HEK293 (cell line): Measurements from ENCODE around the gene HPSE.

Experiments used
- CTCF ChIA-PET: fragments of 350-600 bp; formaldehyde crosslinking; extraction: SDS; loops from one replicate; lab custom pipeline; 2021; ENCODE audit warnings: antibody characterized with exemption; lab: Yijun Ruan, JAX
- POLR2A ChIA-PET: fragments of 300-600 bp; formaldehyde crosslinking; extraction: SDS; loops from one replicate; lab custom pipeline; 2020; ENCODE audit warnings: antibody characterized with exemption, inconsistent platforms; lab: Yijun Ruan, JAX
- H3K27ac ChIP-seq: fragments of 200-500 bp; sonication (Bioruptor generic); 2 replicates; pipeline ENCODE4 v1.5.1; 2014; ENCODE audit warnings: low read depth, low read length, control low read depth, inconsistent platforms; ENCODE audit errors: extremely low read depth
- H3K36me3 ChIP-seq, 2 experiments: fragments of 200-500 bp in 1 of 2; sonication (Bioruptor generic) in 1 of 2; 1 replicate in 1 of 2; 2 replicates in 1 of 2; pipeline ENCODE4 v1.5.1; 2014 to 2017; ENCODE audit warnings: inconsistent platforms in 2 of 2, low read length in 2 of 2; ENCODE audit not compliant: control insufficient read depth in 2 of 2, insufficient read depth in 1 of 2
- H3K4me1 ChIP-seq: fragments of 200-500 bp; sonication (Bioruptor generic); 2 replicates; pipeline ENCODE4 v1.5.1; 2014; ENCODE audit warnings: mild to moderate bottlenecking, low read length, inconsistent platforms; ENCODE audit not compliant: control insufficient read depth, insufficient read depth
- H3K4me3 ChIP-seq: 2 replicates; pipeline ENCODE4 v1.5.1; 2011; ENCODE audit warnings: low read depth, mild to moderate bottlenecking, control low read depth, low read length, moderate library complexity
- H3K9me3 ChIP-seq: fragments of 200-500 bp; sonication (Bioruptor generic); 2 replicates; pipeline ENCODE4 v1.5.1; 2014; ENCODE audit warnings: low read depth, low read length, inconsistent platforms; ENCODE audit not compliant: control insufficient read depth, insufficient read depth
- AEBP2 ChIP-seq: fragments of 450-650 bp; formaldehyde crosslinking; IDR thresholded peaks from 2 replicates; pipeline ENCODE4 v1.5.1; 2016; ENCODE audit warnings: missing biosample characterization, missing genetic modification characterization, borderline replicate concordance
- BCL6B ChIP-seq: fragments of 450-650 bp; formaldehyde crosslinking; IDR thresholded peaks from 2 replicates; pipeline ENCODE4 v1.5.1; 2017; ENCODE audit warnings: missing biosample characterization, missing genetic modification characterization
- KLF10 ChIP-seq: fragments of 450-650 bp; IDR thresholded peaks from 2 replicates; pipeline ENCODE4 v1.5.1; 2018; ENCODE audit warnings: missing biosample characterization, mild to moderate bottlenecking, missing genetic modification characterization
- KLF8 ChIP-seq: fragments of 450-650 bp; formaldehyde crosslinking; IDR thresholded peaks from 2 replicates; pipeline ENCODE4 v1.5.1; 2016; ENCODE audit warnings: missing biosample characterization, missing genetic modification characterization
- PRDM10 ChIP-seq: fragments of 450-650 bp; formaldehyde crosslinking; IDR thresholded peaks from 2 replicates; pipeline ENCODE4 v1.5.1; 2016; ENCODE audit warnings: missing biosample characterization, missing genetic modification characterization
- TRIM28 ChIP-seq: IDR thresholded peaks from 2 replicates; pipeline ENCODE4 v1.6.1; 2011; ENCODE audit warnings: low read length, control low read depth, borderline replicate concordance
- ZFP3 ChIP-seq: fragments of 450-650 bp; formaldehyde crosslinking; IDR thresholded peaks from 2 replicates; pipeline ENCODE4 v1.5.1; 2016; ENCODE audit warnings: low read depth, missing biosample characterization, missing genetic modification characterization
- ZNF138 ChIP-seq: fragments of 450-650 bp; formaldehyde crosslinking; IDR thresholded peaks from 2 replicates; pipeline ENCODE4 v1.5.1; 2016; ENCODE audit warnings: missing biosample characterization, missing genetic modification characterization, borderline replicate concordance
- ZNF155 ChIP-seq: fragments of 450-650 bp; formaldehyde crosslinking; IDR thresholded peaks from 2 replicates; pipeline ENCODE4 v1.5.1; 2016; ENCODE audit warnings: missing biosample characterization, missing genetic modification characterization
- ZNF169 ChIP-seq: fragments of 450-650 bp; formaldehyde crosslinking; IDR thresholded peaks from 2 replicates; pipeline ENCODE4 v1.5.1; 2016; ENCODE audit warnings: missing biosample characterization, missing genetic modification characterization
- ZNF221 ChIP-seq: fragments of 450-650 bp; formaldehyde crosslinking; IDR thresholded peaks from 2 replicates; pipeline ENCODE4 v1.5.1; 2017; ENCODE audit warnings: missing biosample characterization, missing genetic modification characterization, borderline replicate concordance
- ZNF280D ChIP-seq: fragments of 450-650 bp; formaldehyde crosslinking; IDR thresholded peaks from 2 replicates; pipeline ENCODE4 v1.5.1; 2016; ENCODE audit warnings: missing biosample characterization, missing genetic modification characterization
- ZNF324 ChIP-seq: fragments of 450-650 bp; formaldehyde crosslinking; IDR thresholded peaks from 2 replicates; pipeline ENCODE4 v1.5.1; 2016; ENCODE audit warnings: missing biosample characterization, missing genetic modification characterization
- ZNF433 ChIP-seq: fragments of 450-650 bp; formaldehyde crosslinking; IDR thresholded peaks from 2 replicates; pipeline ENCODE4 v1.5.1; 2016; ENCODE audit warnings: missing biosample characterization, missing genetic modification characterization, low read depth
- ZNF555 ChIP-seq: fragments of 450-650 bp; formaldehyde crosslinking; conservative IDR thresholded peaks from 2 replicates; pipeline ENCODE4 v1.5.1; 2017; ENCODE audit warnings: missing biosample characterization, mild to moderate bottlenecking, missing genetic modification characterization, inconsistent platforms
- ZNF560 ChIP-seq: fragments of 450-650 bp; formaldehyde crosslinking; IDR thresholded peaks from 2 replicates; pipeline ENCODE4 v1.5.1; 2017; ENCODE audit warnings: missing biosample characterization, missing genetic modification characterization, borderline replicate concordance
- ZNF585B ChIP-seq: fragments of 450-650 bp; formaldehyde crosslinking; IDR thresholded peaks from 2 replicates; pipeline ENCODE4 v1.5.1; 2016; ENCODE audit warnings: missing biosample characterization, missing genetic modification characterization
- ZNF621 ChIP-seq: fragments of 450-650 bp; formaldehyde crosslinking; IDR thresholded peaks from 2 replicates; pipeline ENCODE4 v1.5.1; 2017; ENCODE audit warnings: missing biosample characterization, missing genetic modification characterization
- ZNF626 ChIP-seq: fragments of 450-650 bp; sonication (Bioruptor Pico); formaldehyde crosslinking; IDR thresholded peaks from 2 replicates; pipeline ENCODE4 v1.5.1; 2018; ENCODE audit warnings: missing biosample characterization, missing genetic modification characterization, inconsistent platforms
- ZNF677 ChIP-seq: fragments of 450-650 bp; IDR thresholded peaks from 2 replicates; pipeline ENCODE4 v1.5.0; 2018; ENCODE audit warnings: missing biosample characterization, mild to moderate bottlenecking, missing genetic modification characterization, moderate library complexity
- ZNF768 ChIP-seq: fragments of 450-650 bp; formaldehyde crosslinking; IDR thresholded peaks from 2 replicates; pipeline ENCODE4 v1.5.1; 2018; ENCODE audit warnings: missing biosample characterization, mild to moderate bottlenecking, missing genetic modification characterization
- ZNF777 ChIP-seq: fragments of 450-650 bp; formaldehyde crosslinking; IDR thresholded peaks from 2 replicates; pipeline ENCODE4 v1.5.1; 2017; ENCODE audit warnings: missing biosample characterization, missing genetic modification characterization, borderline replicate concordance
- ZNF830 ChIP-seq: fragments of 450-650 bp; IDR thresholded peaks from 2 replicates; pipeline ENCODE4 v1.5.0; 2018; ENCODE audit warnings: missing biosample characterization, missing genetic modification characterization, low read depth, mild to moderate bottlenecking, moderate library complexity
- ZSCAN23 ChIP-seq: fragments of 450-650 bp; formaldehyde crosslinking; IDR thresholded peaks from 2 replicates; pipeline ENCODE4 v1.5.1; 2016; ENCODE audit warnings: missing biosample characterization, missing genetic modification characterization

Gene HPSE

GRCh38 chr4:83382850-83383249 is 48.2 kb upstream of the HPSE start:
- no peaks in the 10 kb centered on the region for H3K36me3 ChIP-seq
- H3K4me1 ChIP-seq, result no peaks in the 10 kb centered on the region
- TF ChIP-seq ZNF768 (tag by site-specific recombination) (no peak), ZFP3 (no peak), AEBP2 (tag by site-specific recombination) (no peak), ZNF155 (tag by site-specific recombination) (no peak), PRDM10 (tag by site-specific recombination) (no peak), ZNF830 (tag by site-specific recombination) (no peak), ZNF621 (no peak), ZNF221 (no peak), ZNF677 (tag by site-specific recombination) (no peak), ZNF324 (tag by site-specific recombination) (no peak), ZNF433 (tag by site-specific recombination) (no peak), ZNF138 (tag by site-specific recombination) (no peak)
- POLR2A ChIA-PET, result no interaction called here
- no peak overlapping the region for H3K27ac ChIP-seq
- H3K4me3 ChIP-seq, result no peak overlapping the region
- CTCF ChIA-PET, result no interaction called here
- H3K9me3 ChIP-seq, result no peaks in the 10 kb centered on the region

- Histone ChIP-seq H3K4me1 (no peaks in the 10 kb centered on the region), H3K4me3 (no peak overlapping the region), H3K36me3 (no peaks in the 10 kb centered on the region), H3K9me3 (no peaks in the 10 kb centered on the region), H3K27ac (no peak overlapping the region)
- ChIA-PET CTCF (no interaction called here), POLR2A (no interaction called here)
- no peak for TF ChIP-seq BCL6B (tag by site-specific recombination)
Observed at GRCh38 chr4:83381173-83381572, 46.5 kb upstream of the HPSE start.

- H3K27ac ChIP-seq, result no peak overlapping the region
- ChIA-PET CTCF (interaction anchor here (1.1 kb wide), 1 partner anchor 16 kb away, joined by 3 read pairs; no protein-coding TSS in a partner anchor), POLR2A (no interaction called here)
- H3K36me3 ChIP-seq, result no peaks in the 10 kb centered on the region
- no peaks in the 10 kb centered on the region for H3K4me1 ChIP-seq
- no peaks in the 10 kb centered on the region for H3K9me3 ChIP-seq
- H3K4me3 ChIP-seq, result no peak overlapping the region
- TF ChIP-seq ZSCAN23 (tag by site-specific recombination), result no peak
- peak; percentile 70; the same call in 1 of the 2 replicates for TF ChIP-seq ZNF280D
- no peak for TF ChIP-seq ZNF777 (tag by site-specific recombination)
- no peak; the same call in 1 of the 2 replicates for TF ChIP-seq ZNF555 (tag by site-specific recombination)
- no peak for TF ChIP-seq ZNF560 (tag by site-specific recombination)
- peak; percentile 21; the same call in 1 of the 2 replicates for TF ChIP-seq ZNF585B (tag by site-specific recombination)
- TF ChIP-seq KLF8 (tag by site-specific recombination), result no peak
- peak; percentile 100 for TF ChIP-seq ZNF626 (tag by site-specific recombination)
- no peak for TF ChIP-seq KLF10
- TF ChIP-seq ZNF169, result peak; percentile 54; the same call in 1 of the 2 replicates
- peak; percentile 98; the same call in 1 of the 2 replicates for TF ChIP-seq TRIM28
Observed at GRCh38 chr4:83378419-83378818, 43.8 kb upstream of the HPSE start.
